K562 (cell line): ENCODE results near the gene C14orf180. TPM values are rescaled to one million over a fixed set of nuclear protein-coding genes. Genes with fewer than 3 reads are reported as not detected.

ENCODE experiments used
- ATAC-seq: fragments of 200-7000 bp; cut with Tn5 transposase; 3 replicates; pipeline ENCODE4 v1.9.1; 2020; ENCODE audit warnings: moderate library complexity
- BruUV-seq: library from RNA; stranded (reverse); fragments of 400-500 nt; replicated peaks from 2 replicates; lab custom pipeline; 2021; lab: Mats Ljungman, UMichigan
- CTCF ChIA-PET: fragments of 300-600 bp; formaldehyde crosslinking; extraction: SDS; loops from one replicate; lab custom pipeline; 2021; ENCODE audit warnings: low intra/inter-chr PET ratio; lab: Yijun Ruan, JAX
- POLR2A ChIA-PET: fragments of 300-600, 350-650 bp; sonication (Branson Sonifier 250); formaldehyde crosslinking; extraction: SDS; loops from one replicate; lab custom pipeline; 2021; ENCODE audit warnings: antibody characterized with exemption, inconsistent platforms; lab: Yijun Ruan, JAX
- DNase-seq, 4 experiments: peaks; one replicate each; pipeline versions ENCODE4 v3.0.0 to v3.0.0-alpha.2; 2011 to 2018; ENCODE audit warnings: low spot score in 3 of 4, mixed read lengths in 3 of 4; ENCODE audit errors: extremely low read depth in 1 of 4
- FAIRE-seq: peaks from 2 replicates; lab custom pipeline; 2011; peaks lifted over from hg19 to GRCh38; lab: Jason Lieb, UNC
- H2AFZ ChIP-seq: 2 replicates; pipeline ENCODE4 v1.6.0; 2011; ENCODE audit warnings: low read depth, low read length, control low read depth, inconsistent platforms
- H3K27ac ChIP-seq: fragments of 200-600 bp; 3 replicates; pipeline ENCODE4 v1.8.0; 2011; ENCODE audit warnings: low read depth, mild to moderate bottlenecking, control low read depth, inconsistent platforms, low read length, moderate library complexity, mixed read lengths; ENCODE audit errors: extremely low read depth
- H3K27me3 ChIP-seq, 2 experiments: fragments of 300-600 bp in 1 of 2; 2 replicates in 1 of 2; 3 replicates in 1 of 2; pipeline versions ENCODE4 v1.6.0 to v1.8.0; 2011; ENCODE audit warnings: inconsistent platforms in 2 of 2, low read length in 2 of 2, mild to moderate bottlenecking in 1 of 2, mixed read lengths in 1 of 2, moderate library complexity in 1 of 2; ENCODE audit not compliant: control insufficient read depth in 2 of 2, insufficient read depth in 2 of 2
- H3K36me3 ChIP-seq: fragments of 300-600 bp; 3 replicates; pipeline ENCODE4 v1.8.0; 2011; ENCODE audit warnings: mild to moderate bottlenecking, low read length, inconsistent platforms; ENCODE audit not compliant: control insufficient read depth, insufficient read depth
- H3K4me1 ChIP-seq, 2 experiments: fragments of 200-600 bp in 1 of 2; replicated peaks in 1 of 2; 2 replicates in 1 of 2; 3 replicates in 1 of 2; pipeline versions ENCODE4 v1.5.1 to v1.8.0; 2011; ENCODE audit warnings: inconsistent platforms in 2 of 2, low read length in 2 of 2, mild to moderate bottlenecking in 1 of 2, mixed read lengths in 1 of 2, moderate library complexity in 1 of 2; ENCODE audit not compliant: control insufficient read depth in 2 of 2, insufficient read depth in 2 of 2
- H3K4me2 ChIP-seq: 2 replicates; pipeline ENCODE4 v1.6.1; 2011; ENCODE audit warnings: low read length, control low read depth, inconsistent platforms, mixed read lengths; ENCODE audit not compliant: insufficient read depth
- H3K4me3 ChIP-seq: fragments of 200-600 bp; sonication (generic), shearing (Covaris generic); 2 replicates; pipeline ENCODE4 v1.5.1; 2016; ENCODE audit warnings: control low read depth, inconsistent platforms
- H3K79me2 ChIP-seq: fragments of 200-600 bp; 3 replicates; pipeline ENCODE4 v1.8.0; 2011; ENCODE audit warnings: low read length, inconsistent platforms; ENCODE audit not compliant: control insufficient read depth, insufficient read depth
- H3K9ac ChIP-seq, 2 experiments: 2 replicates each; pipeline versions ENCODE4 v1.6.0 to v1.6.1; 2011; ENCODE audit warnings: low read depth in 2 of 2, low read length in 2 of 2, control low read depth in 1 of 2, inconsistent platforms in 1 of 2, mild to moderate bottlenecking in 1 of 2, mixed read lengths in 1 of 2; ENCODE audit not compliant: insufficient read depth in 1 of 2
- H3K9me1 ChIP-seq: one replicate; pipeline ENCODE4 v1.6.0; 2011; ENCODE audit warnings: inconsistent platforms, mild to moderate bottlenecking, low read length, moderate library complexity; ENCODE audit not compliant: control insufficient read depth, insufficient read depth
- H3K9me3 ChIP-seq: replicated peaks from 2 replicates; pipeline ENCODE4 v1.5.1; 2011; ENCODE audit warnings: low read depth, low read length, inconsistent platforms; ENCODE audit not compliant: control insufficient read depth, insufficient read depth
- H4K20me1 ChIP-seq: replicated peaks from 2 replicates; pipeline ENCODE4 v1.6.1; 2011; ENCODE audit warnings: low read length, inconsistent platforms, mixed read lengths; ENCODE audit not compliant: control insufficient read depth, insufficient read depth
- CUX1 ChIP-seq: fragments of 200-800 bp; sonication (Bioruptor generic); IDR thresholded peaks from 2 replicates; pipeline ENCODE4 v1.6.1; 2016; ENCODE audit warnings: missing genetic modification characterization, missing compliant biosample characterization
- EP400 ChIP-seq: fragments of 450-650 bp; IDR thresholded peaks from 2 replicates; pipeline ENCODE4 v1.6.1; 2017; ENCODE audit warnings: antibody characterized with exemption, mild to moderate bottlenecking, moderate library complexity
- MEF2A ChIP-seq: IDR thresholded peaks from 2 replicates; pipeline ENCODE4 v1.6.1; 2011; ENCODE audit warnings: low read depth, mild to moderate bottlenecking, low read length, moderate library complexity; ENCODE audit not compliant: control insufficient read depth
- NCOA2 ChIP-seq, 2 experiments: fragments of 450-650 bp; IDR thresholded peaks; 2 replicates each; pipeline ENCODE4 v1.6.1; 2018; ENCODE audit warnings: mild to moderate bottlenecking in 2 of 2, moderate library complexity in 1 of 2; ENCODE audit not compliant: partially characterized antibody in 2 of 2
- NCOA4 ChIP-seq: fragments of 450-650 bp; IDR thresholded peaks from 2 replicates; pipeline ENCODE4 v1.6.1; 2018; ENCODE audit warnings: mild to moderate bottlenecking; ENCODE audit not compliant: partially characterized antibody
- PREB ChIP-seq: sonication (generic); formaldehyde crosslinking; IDR thresholded peaks from 2 replicates; pipeline ENCODE4 v1.8.1; 2023; ENCODE audit warnings: mild to moderate bottlenecking, missing genetic modification reagents
- SMAD1 ChIP-seq: fragments of 150-350 bp; IDR thresholded peaks from 2 replicates; pipeline ENCODE4 v1.6.1; 2014; ENCODE audit warnings: low read length, low read depth; ENCODE audit not compliant: partially characterized antibody
- U2AF1 ChIP-seq: fragments of 200-400 bp; formaldehyde crosslinking; optimal IDR thresholded peaks from 2 replicates; pipeline ENCODE3; 2017; ENCODE audit warnings: mild to moderate bottlenecking, low read depth, low read length, moderate library complexity
- ZNF224 ChIP-seq: sonication (generic); formaldehyde crosslinking; IDR thresholded peaks from 2 replicates; pipeline ENCODE4 v1.8.0; 2022; ENCODE audit warnings: mild to moderate bottlenecking, missing genetic modification reagents
- WGBS: fragments of 100-300 bp; shearing (Covaris generic); methylation state at CpG from one replicate; pipeline ENCODE4 v1.1.6; 2016; ENCODE audit warnings: low coverage, mixed read lengths; ENCODE audit not compliant: insufficient coverage; ENCODE audit errors: missing lambda C conversion rate; 5-methylcytosine and 5-hydroxymethylcytosine counted together
- in situ Hi-C: fragments of 300-500 bp; cut with MboI; formaldehyde crosslinking; loops from 4 replicates; pipeline ENCODE4 v1.15.0; 2018; ENCODE audit warnings: inconsistent platforms, mixed read lengths
- intact Hi-C: fragments of 100-400 bp; cut with micrococcal nuclease; formaldehyde crosslinking; loops from 2 replicates; pipeline ENCODE4 v1.14.2; 2022
- polyA plus RNA-seq, 8 experiments: library from polyadenylated mRNA; depleted of rRNA in 4 of 8; stranded (reverse) in 5 of 8; unstranded in 3 of 8; fragments of >200 nt; fragmentation: Nextera tagmentation in 2 of 8; fragmentation: Illumina TruSeq in 1 of 8; extraction: Ambion mirVana in 2 of 8; extraction: Trizol in 1 of 8; gene quantifications; 2 replicates each; pipeline versions ENCODE4 v1.2.1 to v1.2.3, GENCODE V29; 2011 to 2014; ENCODE audit warnings: inconsistent platforms in 1 of 8, missing spikeins in 1 of 8
- total RNA-seq, 7 experiments: library from RNA; depleted of rRNA in 6 of 7; stranded (reverse); fragments of >200 nt in 6 of 7; fragmentation: Illumina TruSeq in 2 of 7; extraction: Trizol in 2 of 7; gene quantifications; 2 replicates each; pipeline versions ENCODE4 v1.2.1 to v1.2.3, GENCODE V29; 2011 to 2021; ENCODE audit warnings: low replicate concordance in 1 of 7
- TF ChIP-seq, protein P1 (sequence below): fragments of 250-450 bp; sonication (Bioruptor Pico); IDR thresholded peaks from 2 replicates; pipeline ENCODE4 v1.5.0; 2020; ENCODE audit warnings: mild to moderate bottlenecking, borderline replicate concordance

C14orf180 gene
- total and polyA plus RNA-seq, 9 of the 15 experiments (the other 6 are each of a cell fraction or from before 2014, with no cell fraction given): not detected

DNA sequence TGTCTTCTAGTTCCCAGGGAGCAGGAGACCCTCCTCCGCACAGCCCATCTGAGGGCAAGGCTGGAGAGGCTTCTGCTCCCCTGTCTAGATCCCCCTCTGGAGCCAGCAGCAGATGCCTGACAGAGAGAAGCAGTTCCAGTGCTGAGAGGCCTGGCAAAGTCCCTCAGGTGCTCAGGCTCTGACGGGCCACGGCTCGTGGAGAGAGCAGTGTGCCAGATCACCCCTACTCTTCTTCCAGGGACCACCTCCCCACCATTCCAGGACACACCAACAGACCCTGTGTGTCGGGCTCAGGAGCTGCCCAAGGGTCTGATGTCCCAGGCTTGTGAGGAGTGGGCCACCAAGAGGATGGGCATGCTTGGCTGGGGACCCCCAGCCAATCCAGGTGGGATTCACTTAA lies 22.5 kb upstream of the C14orf180 start:
- Histone ChIP-seq H3K9me1 (no peaks in the 10 kb centered on the region), H3K4me1 (no peaks in the 10 kb centered on the region), H4K20me1 (no peaks in the 10 kb centered on the region), H2AFZ (no peak overlapping the region), H3K4me2 (no peak overlapping the region), H3K36me3 (no peaks in the 10 kb centered on the region), H3K9ac (no peak overlapping the region), H3K4me3 (no peak overlapping the region), H3K79me2 (no peaks in the 10 kb centered on the region), H3K9me3 (no peaks in the 10 kb centered on the region), H3K27ac (no peak overlapping the region), H3K27me3 (peaks cover 0 to 23% of the 10 kb centered on the region in 2 experiments; a peak in 2 of 5 replicates)
- in situ Hi-C loops: no loop called here
- FAIRE-seq: no peak
- intact Hi-C loops: no loop called here
- POLR2A ChIA-PET: no interaction called here
- DNase-seq: no peak
- CTCF ChIA-PET: no interaction called here
- WGBS: 0% methylated on average over 4 of the region's 5 CpGs
- ATAC-seq: no peak
- BruUV-seq: no TSS peak
- TF ChIP-seq MEF2A (no peak), ZNF224 (no peak), NCOA4 (no peak), CUX1 (no peak), SMAD1 (no peak), NCOA2 (IDR thresholded peaks at IDR 0.05; ENCODE audit: partially characterized antibody in 2 of 2) (no peak), EP400 (no peak), U2AF1 (no peak), PREB (CRISPR knock-in tag) (no peak)
- TF ChIP-seq, protein P1, sequence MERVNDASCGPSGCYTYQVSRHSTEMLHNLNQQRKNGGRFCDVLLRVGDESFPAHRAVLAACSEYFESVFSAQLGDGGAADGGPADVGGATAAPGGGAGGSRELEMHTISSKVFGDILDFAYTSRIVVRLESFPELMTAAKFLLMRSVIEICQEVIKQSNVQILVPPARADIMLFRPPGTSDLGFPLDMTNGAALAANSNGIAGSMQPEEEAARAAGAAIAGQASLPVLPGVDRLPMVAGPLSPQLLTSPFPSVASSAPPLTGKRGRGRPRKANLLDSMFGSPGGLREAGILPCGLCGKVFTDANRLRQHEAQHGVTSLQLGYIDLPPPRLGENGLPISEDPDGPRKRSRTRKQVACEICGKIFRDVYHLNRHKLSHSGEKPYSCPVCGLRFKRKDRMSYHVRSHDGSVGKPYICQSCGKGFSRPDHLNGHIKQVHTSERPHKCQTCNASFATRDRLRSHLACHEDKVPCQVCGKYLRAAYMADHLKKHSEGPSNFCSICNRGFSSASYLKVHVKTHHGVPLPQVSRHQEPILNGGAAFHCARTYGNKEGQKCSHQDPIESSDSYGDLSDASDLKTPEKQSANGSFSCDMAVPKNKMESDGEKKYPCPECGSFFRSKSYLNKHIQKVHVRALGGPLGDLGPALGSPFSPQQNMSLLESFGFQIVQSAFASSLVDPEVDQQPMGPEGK: no peak
